Measurements from ENCODE around the gene IFIT1B.

DNA sequence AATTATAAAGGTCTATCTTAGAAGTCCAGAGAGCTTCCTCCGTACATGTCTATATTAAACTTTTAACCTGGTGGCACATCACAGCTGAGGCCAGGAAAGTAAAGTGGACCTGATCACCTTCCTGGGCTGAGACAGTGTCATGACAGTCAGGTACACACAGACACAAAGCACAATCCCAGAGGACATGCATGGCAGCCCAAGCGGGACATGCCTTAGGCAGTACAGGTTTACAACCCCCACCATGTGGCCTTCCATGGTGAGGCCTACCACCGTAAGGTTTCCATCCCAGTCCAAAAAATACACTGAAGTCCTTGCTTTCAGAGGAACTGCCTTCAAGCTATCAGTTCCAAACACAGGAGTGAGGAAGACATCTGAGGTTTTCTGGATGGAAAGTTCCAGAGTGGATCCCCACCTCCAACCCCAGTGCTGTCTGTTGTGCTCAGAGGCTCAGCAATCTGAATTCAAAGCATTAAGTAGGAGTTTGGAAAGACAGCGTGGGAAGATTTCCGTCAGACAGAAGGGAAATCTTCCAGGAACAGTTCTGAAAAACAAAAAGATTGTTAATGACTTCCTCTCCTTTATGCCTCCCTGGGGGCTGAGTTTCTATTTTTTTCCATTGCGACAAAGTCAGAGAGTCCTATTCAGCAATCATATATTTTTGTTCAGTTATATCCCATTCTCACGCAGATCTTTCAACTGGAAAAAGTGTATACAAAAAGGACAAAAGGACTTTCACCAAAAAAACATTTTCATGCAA, 30.0 kb upstream of the IFIT1B start:
- TF ChIP-seq POLR2A (IDR thresholded peaks at IDR 0.05) (no peak), POLR2AphosphoS5 (IDR thresholded peaks at IDR 0.05; ENCODE audit: insufficient read depth in 1 of 2, low read depth in 1 of 2) (no peak)
- TF ChIP-seq, protein P1, sequence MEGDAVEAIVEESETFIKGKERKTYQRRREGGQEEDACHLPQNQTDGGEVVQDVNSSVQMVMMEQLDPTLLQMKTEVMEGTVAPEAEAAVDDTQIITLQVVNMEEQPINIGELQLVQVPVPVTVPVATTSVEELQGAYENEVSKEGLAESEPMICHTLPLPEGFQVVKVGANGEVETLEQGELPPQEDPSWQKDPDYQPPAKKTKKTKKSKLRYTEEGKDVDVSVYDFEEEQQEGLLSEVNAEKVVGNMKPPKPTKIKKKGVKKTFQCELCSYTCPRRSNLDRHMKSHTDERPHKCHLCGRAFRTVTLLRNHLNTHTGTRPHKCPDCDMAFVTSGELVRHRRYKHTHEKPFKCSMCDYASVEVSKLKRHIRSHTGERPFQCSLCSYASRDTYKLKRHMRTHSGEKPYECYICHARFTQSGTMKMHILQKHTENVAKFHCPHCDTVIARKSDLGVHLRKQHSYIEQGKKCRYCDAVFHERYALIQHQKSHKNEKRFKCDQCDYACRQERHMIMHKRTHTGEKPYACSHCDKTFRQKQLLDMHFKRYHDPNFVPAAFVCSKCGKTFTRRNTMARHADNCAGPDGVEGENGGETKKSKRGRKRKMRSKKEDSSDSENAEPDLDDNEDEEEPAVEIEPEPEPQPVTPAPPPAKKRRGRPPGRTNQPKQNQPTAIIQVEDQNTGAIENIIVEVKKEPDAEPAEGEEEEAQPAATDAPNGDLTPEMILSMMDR (IDR thresholded peaks at IDR 0.05), result no peak

All from vagina (tissue), 2 donors.